GM23248 (cell line): ENCODE measurements around the gene KRT36. TPM values are rescaled to one million over a fixed set of nuclear protein-coding genes. Genes with fewer than 3 reads are reported as not detected.

Experiments
- DNase-seq: peaks from one replicate; pipeline ENCODE4 v3.0.0-alpha.2; 2015
- H2AFZ ChIP-seq: fragments of 200-600 bp; sonication (generic); 2 replicates; pipeline ENCODE4 v1.6.1; 2016; ENCODE audit warnings: antibody characterized with exemption
- H3F3A ChIP-seq: fragments of 200-600 bp; sonication (generic); 2 replicates; pipeline ENCODE4 v1.6.1; 2016; ENCODE audit warnings: mild to moderate bottlenecking, antibody characterized with exemption, mixed run types; ENCODE audit not compliant: insufficient read depth
- H3K27ac ChIP-seq: fragments of 200-600 bp; sonication (generic); 2 replicates; pipeline ENCODE4 v1.5.1; 2016; ENCODE audit warnings: mild to moderate bottlenecking
- H3K27me3 ChIP-seq: fragments of 200-600 bp; sonication (generic); replicated peaks from 2 replicates; pipeline ENCODE4 v1.6.1; 2016; ENCODE audit warnings: mild to moderate bottlenecking; ENCODE audit not compliant: insufficient read depth
- H3K36me3 ChIP-seq: fragments of 200-600 bp; sonication (generic); 2 replicates; pipeline ENCODE4 v1.6.1; 2016; ENCODE audit warnings: low read depth, mild to moderate bottlenecking
- H3K4me1 ChIP-seq: fragments of 200-600 bp; sonication (generic); 2 replicates; pipeline ENCODE4 v1.6.1; 2016; ENCODE audit warnings: mild to moderate bottlenecking; ENCODE audit not compliant: insufficient read depth
- H3K4me2 ChIP-seq: fragments of 200-600 bp; sonication (generic); one replicate; pipeline ENCODE4 v1.6.1; 2016; ENCODE audit warnings: mild to moderate bottlenecking; ENCODE audit not compliant: unreplicated experiment
- H3K4me3 ChIP-seq: fragments of 200-600 bp; sonication (generic); 2 replicates; pipeline ENCODE4 v1.5.1; 2016; ENCODE audit warnings: mild to moderate bottlenecking
- H3K79me2 ChIP-seq: fragments of 200-600 bp; sonication (generic); 2 replicates; pipeline ENCODE4 v1.6.1; 2016; ENCODE audit warnings: mild to moderate bottlenecking; ENCODE audit not compliant: insufficient read depth
- H3K9ac ChIP-seq: fragments of 200-600 bp; sonication (generic); 2 replicates; pipeline ENCODE4 v1.6.1; 2016; ENCODE audit warnings: mild to moderate bottlenecking
- H3K9me2 ChIP-seq: fragments of 200-600 bp; sonication (generic); 2 replicates; pipeline ENCODE4 v1.6.1; 2016; ENCODE audit warnings: mixed run types, mild to moderate bottlenecking, moderate library complexity; ENCODE audit not compliant: insufficient read depth
- H3K9me3 ChIP-seq: fragments of 200-600 bp; sonication (generic); one replicate; pipeline ENCODE4 v1.6.1; 2017; ENCODE audit warnings: low read depth
- H4K20me1 ChIP-seq: fragments of 200-600 bp; sonication (generic); 2 replicates; pipeline ENCODE4 v1.6.0; 2016; ENCODE audit not compliant: insufficient read depth
- EZH2 ChIP-seq: fragments of 200-600 bp; sonication (generic); IDR thresholded peaks from 2 replicates; pipeline ENCODE4 v1.6.1; 2018; ENCODE audit warnings: antibody characterized with exemption, mild to moderate bottlenecking; ENCODE audit not compliant: insufficient read depth, poor library complexity, severe bottlenecking
- EZH2phosphoT487 ChIP-seq: fragments of 200-600 bp; sonication (generic); IDR thresholded peaks from 2 replicates; pipeline ENCODE4 v1.6.1; 2018; ENCODE audit warnings: antibody characterized with exemption, moderate library complexity, mild to moderate bottlenecking, low read depth; ENCODE audit not compliant: insufficient read depth
- WGBS, 2 experiments: methylation state at CpG; one replicate each; pipeline ENCODE4 v1.1.6; 2015 to 2017; ENCODE audit warnings: low lambda C conversion rate in 2 of 2, low coverage in 1 of 2; ENCODE audit errors: missing lambda C conversion rate in 2 of 2; 5-methylcytosine and 5-hydroxymethylcytosine counted together
- in situ Hi-C: fragments of 300-500 bp; cut with MboI; formaldehyde crosslinking; loops from 2 replicates; pipeline ENCODE4 v1.15.0; 2020
- polyA plus RNA-seq: library from polyadenylated mRNA; unstranded; fragments of >200 nt; fragmentation: Nextera tagmentation; extraction: Ambion mirVana; gene quantifications from 2 replicates; pipeline ENCODE4 v1.2.1, GENCODE V29; 2016
- total RNA-seq: library from RNA; depleted of rRNA; stranded (reverse); fragments of >200 nt; shearing (Covaris generic); gene quantifications from 2 replicates; pipeline ENCODE4 v1.2.3, GENCODE V29; 2014

KRT36 gene
- total and polyA plus RNA-seq, 2 experiments from 2014 or later = not detected

- Histone ChIP-seq H3K36me3 (no peaks in the 10 kb centered on the region), H3K4me1 (no peaks in the 10 kb centered on the region), H3K9me2 (no peaks in the 10 kb centered on the region), H3K4me2 (no peak overlapping the region), H4K20me1 (no peaks in the 10 kb centered on the region), H3K9me3 (no peaks in the 10 kb centered on the region), H3K27ac (no peak overlapping the region), H3F3A (no peaks in the 10 kb centered on the region), H3K4me3 (no peak overlapping the region), H3K9ac (no peak overlapping the region), H3K79me2 (no peaks in the 10 kb centered on the region), H3K27me3 (no peaks in the 10 kb centered on the region), H2AFZ (no peak overlapping the region)
- in situ Hi-C loops = no loop called here
- no peak for DNase-seq
- WGBS, 2 experiments = 93 to 98% methylated on average over 4 of the region's 4 CpGs
- TF ChIP-seq EZH2phosphoT487 (no peak), EZH2 (no peak)
Measured at GRCh38 chr17:41511116-41511515, 21.4 kb upstream of the KRT36 start.

GRCh38 chr17:41510251-41511065 lies 20.7 kb upstream of the KRT36 start:
- Histone ChIP-seq H3K36me3 (no peaks in the 10 kb centered on the region), H2AFZ (no peak overlapping the region), H3K79me2 (no peaks in the 10 kb centered on the region), H3K9me2 (no peaks in the 10 kb centered on the region), H3K4me3 (no peak overlapping the region), H3K9me3 (no peaks in the 10 kb centered on the region), H3K4me2 (no peak overlapping the region), H4K20me1 (no peaks in the 10 kb centered on the region), H3K27ac (no peak overlapping the region), H3F3A (no peaks in the 10 kb centered on the region), H3K27me3 (no peaks in the 10 kb centered on the region), H3K4me1 (no peaks in the 10 kb centered on the region), H3K9ac (no peak overlapping the region)
- 74 to 80% methylated on average over 7 of the region's 7 CpGs for WGBS, 2 experiments
- TF ChIP-seq EZH2 (no peak), EZH2phosphoT487 (no peak)
- in situ Hi-C loops = no loop called here
- no peak for DNase-seq

GRCh38 chr17:41507315-41507880 lies 17.7 kb upstream of the KRT36 start:
- in situ Hi-C loops = no loop called here
- H3K4me2 ChIP-seq = no peak overlapping the region
- H3K4me3 ChIP-seq = no peak overlapping the region
- no peak overlapping the region for H3K9ac ChIP-seq
- no peaks in the 10 kb centered on the region for H3F3A ChIP-seq
- no peaks in the 10 kb centered on the region for H3K9me3 ChIP-seq
- H3K9me2 ChIP-seq = no peaks in the 10 kb centered on the region
- no peak for DNase-seq
- no peak overlapping the region for H2AFZ ChIP-seq
- no peaks in the 10 kb centered on the region for H3K27me3 ChIP-seq
- no peaks in the 10 kb centered on the region for H3K36me3 ChIP-seq
- WGBS, 2 experiments = 69 to 71% methylated on average over 9 to 10 of the region's 10 CpGs
- TF ChIP-seq EZH2 (no peak), EZH2phosphoT487 (no peak)
- no peaks in the 10 kb centered on the region for H3K79me2 ChIP-seq
- H3K27ac ChIP-seq = no peak overlapping the region
- H3K4me1 ChIP-seq = no peaks in the 10 kb centered on the region
- no peaks in the 10 kb centered on the region for H4K20me1 ChIP-seq

- in situ Hi-C loops = no loop called here
- DNase-seq = no peak
- no peaks in the 10 kb centered on the region for H3K9me2 ChIP-seq
- no peaks in the 10 kb centered on the region for H3K36me3 ChIP-seq
- no peaks in the 10 kb centered on the region for H3K4me1 ChIP-seq
- WGBS, 2 experiments = 91 to 92% methylated on average over 14 of the region's 14 CpGs
- no peaks in the 10 kb centered on the region for H3K27me3 ChIP-seq
- H3K79me2 ChIP-seq = no peaks in the 10 kb centered on the region
- no peak overlapping the region for H3K4me3 ChIP-seq
- H3K27ac ChIP-seq = no peak overlapping the region
- H3K9me3 ChIP-seq = no peaks in the 10 kb centered on the region
- H2AFZ ChIP-seq = no peak overlapping the region
- H3K9ac ChIP-seq = no peak overlapping the region
- H3K4me2 ChIP-seq = no peak overlapping the region
- TF ChIP-seq EZH2phosphoT487 (no peak), EZH2 (no peak)
- no peaks in the 10 kb centered on the region for H4K20me1 ChIP-seq
- no peaks in the 10 kb centered on the region for H3F3A ChIP-seq
Measured at GRCh38 chr17:41505809-41506767, 16.4 kb upstream of the KRT36 start.
